ENCODE results near the gene CAMTA1.
A peak's percentile ranks its signal among the peaks of the same experiment; 100 is the strongest.

GRCh38 chr1:7120863-7121621 lies 335.8 kb downstream of the CAMTA1 start:
- TF ChIP-seq CTCF (IDR thresholded peaks at IDR 0.05) (peak; percentile 36), EZH2 (IDR thresholded peaks at IDR 0.05) (no peak), EZH2phosphoT487 (IDR thresholded peaks at IDR 0.05) (no peak)

All from neural progenitor cell (in vitro differentiated cells).